HG02885 (cell line): ENCODE results near the gene PRKCA.
"Not testable (repeated sequence)": the region's sequence is repeated elsewhere in the genome, so short reads cannot be mapped to it uniquely, and the experiment has no call there.

Experiments used
- ATAC-seq: cut with Tn5 transposase; IDR thresholded peaks from one replicate; pipeline ENCODE4 v1.9.1; 2021; ENCODE audit warnings: mild to moderate bottlenecking; ENCODE audit not compliant: unreplicated experiment, poor library complexity

PRKCA gene

DNA sequence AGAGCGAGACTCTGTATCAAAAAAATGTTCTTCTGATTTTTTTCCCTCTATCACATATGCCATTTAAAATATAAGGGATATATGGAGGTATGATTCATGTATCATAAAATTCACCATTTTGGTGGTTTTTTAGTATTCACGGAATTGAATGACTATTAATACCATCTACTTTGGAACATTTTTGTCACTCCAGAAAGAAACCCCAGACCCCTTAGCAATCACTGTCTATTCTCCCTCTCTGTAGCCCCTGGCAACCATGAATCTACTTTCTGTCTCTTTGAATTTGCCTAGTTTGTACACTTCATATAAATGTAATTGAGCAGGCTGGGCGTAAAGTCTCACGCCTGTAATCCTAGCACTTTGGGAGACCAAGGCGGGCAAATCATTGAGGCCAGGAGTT, 75.9 kb downstream of the PRKCA start:
- ATAC-seq = no peak

DNA sequence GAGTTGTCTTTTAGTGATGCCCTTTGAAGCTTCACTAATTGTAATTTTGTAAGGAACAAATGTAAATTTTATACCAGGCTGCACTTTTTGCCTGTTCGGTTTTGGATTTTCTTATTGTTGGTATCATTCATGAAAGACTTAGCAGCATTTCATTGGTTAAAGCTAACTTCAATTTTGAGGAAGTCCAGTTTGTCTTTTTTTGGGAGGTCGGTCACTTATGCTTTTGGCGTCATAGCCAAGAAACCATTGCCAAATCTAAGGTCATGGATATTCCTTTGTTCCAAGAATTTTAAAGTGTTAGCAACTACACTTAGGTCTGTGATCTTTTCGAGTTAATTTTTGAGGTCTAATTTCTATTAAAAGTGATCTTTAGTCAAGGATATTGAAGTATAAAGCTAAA, 77.1 kb downstream of the PRKCA start:
- no peak for ATAC-seq

DNA sequence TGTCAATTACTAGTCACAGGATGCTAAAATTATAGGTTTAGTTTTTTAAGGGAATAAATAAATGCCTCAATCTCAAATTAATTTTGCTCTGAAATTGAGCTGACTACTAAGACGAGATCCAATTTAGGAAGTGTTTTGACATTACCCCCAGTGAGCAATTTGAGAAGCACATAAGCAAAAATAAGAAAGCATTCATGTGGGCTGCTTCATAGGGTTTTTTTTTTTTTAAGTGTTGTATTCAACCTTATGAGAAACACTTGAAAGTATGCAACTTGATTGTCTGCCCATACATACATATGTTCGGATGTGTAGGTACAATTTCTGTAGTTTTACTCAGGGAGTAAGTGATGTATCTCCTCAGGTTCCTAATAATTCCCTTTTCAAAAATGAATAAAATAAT, 77.6 kb downstream of the PRKCA start:
- ATAC-seq = no peak

DNA sequence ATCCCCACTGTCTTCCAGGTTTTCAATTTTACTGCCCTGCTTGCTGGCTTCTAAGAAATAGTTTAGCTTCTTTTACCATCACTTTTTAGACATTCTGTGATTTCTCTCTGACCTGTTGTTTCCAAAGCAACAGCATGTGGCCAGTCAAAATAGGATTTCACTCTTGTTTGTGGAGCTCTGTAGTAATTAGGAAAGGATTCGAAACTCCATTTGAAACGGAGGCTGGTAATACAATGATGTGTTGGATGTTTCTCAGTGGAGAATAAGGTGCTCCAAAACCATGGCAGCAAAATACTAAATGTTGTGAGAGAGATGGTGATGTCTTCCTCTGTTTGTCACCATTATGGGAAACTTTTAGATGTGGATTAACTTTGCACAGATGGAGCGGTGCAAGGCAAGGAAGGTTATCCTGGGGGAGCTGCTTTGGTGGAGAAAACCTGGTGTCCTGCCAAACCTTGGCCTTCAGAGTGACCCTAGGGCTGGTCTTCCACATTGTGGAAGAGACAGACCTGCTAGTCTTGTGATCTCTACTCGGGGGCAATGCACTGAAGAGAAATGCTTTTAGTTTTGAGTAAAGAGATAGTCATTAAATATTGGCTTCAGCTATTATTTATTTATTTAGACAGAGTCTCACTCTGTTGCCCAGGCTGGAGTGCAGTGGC, 79.4 kb downstream of the PRKCA start:
- ATAC-seq = no peak

DNA sequence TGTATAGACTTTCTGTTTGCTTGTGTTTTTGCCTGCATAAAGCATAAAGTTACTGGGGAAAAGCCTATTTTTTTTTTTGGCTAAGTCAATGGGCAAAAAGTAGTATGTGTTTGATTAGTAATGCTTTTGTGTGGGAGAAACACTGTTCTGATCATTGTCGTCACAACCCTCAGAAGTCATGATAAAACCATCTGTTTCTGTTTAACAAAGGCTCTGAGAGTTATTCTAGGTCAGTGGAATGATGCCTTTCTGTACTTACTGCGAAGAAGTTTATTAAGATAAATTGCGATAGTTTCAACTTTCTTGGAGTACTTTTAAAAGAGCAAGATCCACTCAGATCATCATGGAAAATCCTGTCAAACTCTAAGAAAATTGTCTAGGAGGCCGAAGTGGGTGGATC, 80.9 kb downstream of the PRKCA start:
- no peak for ATAC-seq

DNA sequence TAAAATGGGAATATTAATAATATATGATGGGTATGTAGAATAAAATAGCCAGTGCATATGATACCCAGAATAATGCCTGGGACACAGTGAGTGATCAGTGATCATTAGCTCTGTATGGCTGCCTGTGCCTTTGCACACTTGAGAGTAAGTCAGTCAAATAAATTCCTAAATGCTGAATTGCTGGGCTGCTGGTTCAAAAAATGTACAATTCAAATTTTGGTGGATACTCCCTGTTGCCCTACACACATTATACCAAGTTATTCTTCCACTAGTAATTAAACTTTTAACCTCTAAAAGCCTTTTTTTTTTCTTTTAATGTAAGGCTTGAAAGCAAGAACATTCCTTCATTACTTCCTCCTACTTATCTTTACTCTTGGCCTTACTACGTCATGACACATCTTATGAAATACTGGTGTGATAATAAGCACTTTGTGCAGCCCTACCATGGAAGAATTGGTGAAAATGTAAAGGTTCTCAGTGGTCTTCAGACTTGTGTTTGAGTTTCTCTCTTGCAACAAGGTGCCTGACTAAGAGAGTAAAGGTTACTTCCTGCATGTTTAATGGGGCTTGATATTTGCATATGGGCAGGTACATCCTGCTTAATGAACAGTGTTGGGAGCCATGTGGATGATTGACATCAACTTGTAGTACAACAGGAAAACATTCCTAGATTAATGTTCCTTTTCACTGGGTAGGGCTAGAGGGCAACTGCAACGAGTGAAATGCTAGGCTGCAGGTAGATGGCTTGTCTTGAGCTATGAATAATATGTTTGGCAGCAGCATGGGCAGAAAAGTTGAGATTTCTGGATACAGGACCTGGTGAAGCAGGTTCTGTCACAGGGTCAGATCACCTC, 84.3 kb downstream of the PRKCA start:
- ATAC-seq = no peak

DNA sequence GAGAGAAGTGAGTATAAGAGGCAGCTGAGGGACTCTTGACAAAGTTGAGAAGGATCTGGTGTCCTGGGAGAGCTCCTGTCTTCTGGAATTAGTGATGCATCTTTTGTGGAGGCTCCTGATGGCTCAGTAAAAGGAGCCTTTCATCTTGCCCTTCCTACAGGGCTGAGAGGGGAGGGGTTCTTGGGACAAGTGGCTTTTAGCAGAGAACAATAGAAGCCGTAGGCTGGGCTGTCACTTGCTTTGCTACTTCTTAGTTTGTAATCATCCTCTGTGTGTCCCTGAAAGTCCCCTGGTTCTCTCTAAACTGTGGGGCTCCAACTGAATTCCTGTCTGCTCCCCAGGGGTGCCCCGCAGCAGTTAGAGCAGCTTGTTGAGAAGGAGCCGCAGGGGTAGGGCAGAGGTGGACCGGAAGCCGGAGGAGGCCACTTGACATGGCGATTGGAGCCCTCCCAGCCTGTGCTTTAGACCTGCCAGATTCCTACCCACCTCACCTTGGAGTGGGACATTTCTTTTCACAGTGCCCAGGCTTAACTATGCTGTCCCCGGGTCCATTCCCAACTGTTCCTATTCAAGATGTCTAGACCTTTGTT, 85.1 kb downstream of the PRKCA start:
- no peak for ATAC-seq

DNA sequence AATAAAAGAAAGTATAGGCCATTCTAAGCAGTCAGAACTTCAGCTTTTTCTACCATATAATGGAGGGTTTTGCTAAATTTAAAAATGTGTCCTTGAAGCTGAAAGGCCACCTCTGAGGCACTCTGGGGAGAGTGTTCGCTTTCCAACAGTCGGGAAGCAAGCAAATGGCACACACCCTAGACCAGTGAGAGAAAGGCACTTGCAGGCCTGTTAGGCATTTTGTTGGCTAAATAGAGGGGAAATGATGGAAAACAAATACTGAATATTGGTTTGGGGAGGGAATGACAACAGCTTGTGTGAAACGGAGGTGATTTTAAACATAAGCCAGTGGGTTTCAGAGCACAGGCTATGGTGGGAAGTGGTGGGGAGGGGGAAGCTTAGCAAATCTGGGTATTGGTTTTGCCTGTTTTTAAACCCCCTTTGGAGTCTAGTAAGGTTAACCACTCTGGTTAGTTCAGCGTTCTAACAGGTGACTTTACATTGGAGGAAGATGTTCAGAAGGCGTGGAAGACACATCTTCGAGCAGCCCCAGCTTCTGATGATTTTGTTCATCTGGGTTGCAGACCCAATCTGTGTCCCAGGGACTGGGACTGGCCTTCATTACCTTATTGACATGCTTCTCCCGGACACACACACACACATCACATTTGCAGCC, 90.5 kb downstream of the PRKCA start:
- no peak for ATAC-seq

DNA sequence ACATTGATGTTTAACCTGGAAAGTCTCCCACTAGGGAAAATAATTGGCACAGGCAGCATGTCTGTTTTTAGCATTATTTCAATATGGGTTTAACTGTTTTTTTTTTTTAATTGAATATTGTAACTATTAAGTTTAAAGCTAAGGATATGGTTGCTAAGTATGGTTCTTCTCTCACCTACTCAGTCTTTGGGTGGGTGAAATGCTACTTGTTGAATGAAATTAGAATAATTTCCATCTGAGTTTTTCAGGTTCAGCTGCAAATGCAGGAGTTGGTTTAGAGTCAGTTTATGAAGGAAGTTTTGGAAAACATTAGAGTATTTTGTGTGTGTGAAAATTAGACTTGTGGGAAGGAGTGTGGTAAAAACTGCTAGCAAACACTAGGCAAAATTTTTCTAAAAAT, 93.5 kb downstream of the PRKCA start:
- no peak for ATAC-seq

DNA sequence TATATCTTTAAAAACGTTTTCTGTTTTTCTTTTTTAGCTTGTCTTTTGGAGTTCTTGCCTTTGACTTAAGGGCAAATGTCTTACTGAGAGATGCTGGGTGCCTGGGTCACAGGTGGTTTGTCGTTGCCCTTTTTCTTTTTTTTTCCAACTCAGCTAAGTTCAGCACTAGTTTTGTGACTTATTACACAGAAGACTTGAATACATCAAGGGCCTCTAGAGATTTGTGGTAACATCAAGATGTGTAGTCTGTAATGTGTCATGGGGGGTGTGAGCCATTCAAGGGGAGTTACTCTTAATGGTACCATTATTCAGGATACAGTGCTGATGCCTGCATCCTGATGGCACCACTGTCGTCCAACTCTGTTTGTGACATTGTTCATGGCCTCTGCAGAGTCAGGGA, 95.1 kb downstream of the PRKCA start:
- no peak for ATAC-seq

DNA sequence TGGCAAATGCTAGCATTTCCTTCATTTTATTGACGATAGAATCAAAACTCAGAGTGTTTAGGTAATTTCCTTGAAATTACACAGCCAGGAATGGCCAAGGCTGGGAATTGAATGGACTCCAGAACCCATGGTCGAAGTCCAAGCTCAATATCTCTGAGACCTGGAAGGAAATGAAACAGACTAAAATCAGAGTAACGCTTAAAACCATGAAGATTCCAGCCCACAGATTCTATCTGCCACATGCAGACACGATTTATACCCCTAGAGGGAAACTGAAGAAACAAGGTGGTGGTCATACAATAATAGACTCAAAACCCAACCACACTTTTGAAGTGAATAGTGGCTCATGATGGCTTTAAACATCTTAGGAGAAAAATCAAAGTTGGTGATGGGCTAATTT, 95.6 kb downstream of the PRKCA start:
- ATAC-seq = no peak

DNA sequence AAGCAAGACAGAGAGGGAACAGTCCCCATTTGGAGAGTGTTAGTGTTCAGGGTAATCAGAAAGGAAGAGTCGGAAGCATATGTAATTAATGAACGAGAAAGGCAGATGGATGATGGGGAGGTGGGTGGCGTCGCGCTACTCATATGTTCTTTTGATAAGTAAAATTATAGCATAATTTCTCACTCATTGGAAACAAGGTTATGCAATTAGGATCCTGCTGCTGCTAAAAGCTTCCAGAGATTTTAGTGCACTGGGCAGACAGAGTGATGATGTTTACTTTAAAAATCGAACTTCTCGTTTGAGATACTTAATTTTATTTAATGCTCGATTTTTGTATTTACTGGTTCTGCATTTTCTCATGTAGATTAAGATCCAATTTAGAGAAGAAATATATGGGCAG, 96.2 kb downstream of the PRKCA start:
- ATAC-seq = no peak

DNA sequence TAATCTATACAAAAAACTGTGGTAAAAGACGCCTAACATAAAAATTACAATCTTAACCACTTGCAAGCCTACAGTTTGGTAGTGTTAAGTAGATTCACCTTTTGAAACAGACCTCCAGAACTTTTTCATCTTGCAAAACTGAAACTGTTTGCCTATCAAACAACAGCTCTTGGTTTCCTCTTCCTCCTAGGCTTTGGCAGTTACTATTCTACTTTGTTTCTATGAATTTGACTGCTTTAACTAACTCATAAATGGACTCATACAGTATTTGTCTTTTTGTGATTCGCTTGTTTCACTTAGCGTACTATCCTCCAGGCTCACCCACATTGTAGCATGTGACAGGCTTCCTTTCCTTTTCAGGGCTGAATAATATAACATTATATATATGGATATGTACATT, 97.0 kb downstream of the PRKCA start:
- no peak for ATAC-seq

DNA sequence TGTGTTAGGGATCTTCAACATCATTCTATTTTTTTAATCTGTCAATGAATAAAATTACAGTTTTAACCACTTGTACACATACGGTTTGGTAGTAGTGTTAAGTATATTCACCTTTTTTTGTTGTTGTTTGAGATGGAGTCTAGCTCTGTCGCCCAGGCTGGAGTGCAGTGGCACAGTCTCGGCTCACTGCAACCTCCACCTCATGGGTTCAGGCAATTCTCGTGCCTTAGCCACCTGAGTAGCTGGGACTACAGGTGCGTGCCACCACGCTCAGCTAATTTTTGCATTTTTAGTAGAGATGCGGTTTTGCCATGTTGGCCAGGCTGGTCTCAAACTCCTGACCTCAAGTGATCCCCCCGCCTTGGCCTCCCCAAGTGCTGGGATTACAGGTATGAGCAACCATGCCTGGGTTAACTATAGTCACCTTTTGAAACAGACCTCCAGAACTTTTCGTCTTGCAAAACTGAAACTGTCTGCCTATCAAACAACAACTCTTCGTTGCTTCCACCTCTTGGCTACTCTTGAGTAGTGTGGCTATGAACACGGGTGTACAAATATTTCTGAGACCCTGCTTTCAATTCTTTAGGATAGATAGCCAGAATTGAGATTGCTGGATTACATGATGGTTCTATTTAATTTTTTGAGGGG, 97.8 kb downstream of the PRKCA start:
- ATAC-seq = not testable (repeated sequence)

DNA sequence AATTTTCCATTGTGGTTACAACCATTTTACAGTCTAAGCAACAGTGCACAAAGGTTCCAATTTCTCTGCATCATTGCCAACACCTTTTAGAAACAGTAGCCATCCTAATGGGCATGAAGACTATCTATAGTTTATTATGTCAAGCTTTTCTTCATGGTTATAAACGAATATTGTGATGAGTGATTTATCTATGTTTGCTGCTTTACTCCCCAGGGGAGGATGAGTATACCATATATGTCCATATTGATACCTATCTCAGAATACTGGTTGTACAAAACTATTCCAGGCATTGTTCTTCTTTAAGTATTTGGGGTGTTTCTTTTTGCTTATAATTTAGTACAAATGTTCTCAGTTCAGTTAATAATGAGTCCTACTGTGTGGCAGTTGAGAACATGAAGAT, 98.3 kb downstream of the PRKCA start:
- ATAC-seq = no peak

DNA sequence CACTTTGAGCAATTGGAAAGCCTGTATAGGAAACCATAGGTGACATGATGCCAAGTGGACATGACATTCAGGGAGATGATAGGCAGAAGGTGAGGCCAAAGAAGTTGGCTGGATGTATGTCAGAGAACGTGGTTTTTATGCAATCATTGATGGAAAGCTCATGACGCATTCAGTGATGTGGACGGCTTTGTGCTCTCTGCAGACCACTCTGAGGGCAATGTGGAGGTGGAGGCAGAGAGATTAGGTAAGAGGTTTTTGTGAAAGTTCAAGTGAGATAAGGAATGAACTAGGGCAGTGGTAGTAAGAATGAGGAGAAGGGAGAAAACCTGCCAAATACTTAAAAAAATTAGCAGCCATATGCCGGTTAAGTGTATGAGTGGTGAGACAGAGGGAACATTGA, 99.0 kb downstream of the PRKCA start:
- ATAC-seq = no peak

DNA sequence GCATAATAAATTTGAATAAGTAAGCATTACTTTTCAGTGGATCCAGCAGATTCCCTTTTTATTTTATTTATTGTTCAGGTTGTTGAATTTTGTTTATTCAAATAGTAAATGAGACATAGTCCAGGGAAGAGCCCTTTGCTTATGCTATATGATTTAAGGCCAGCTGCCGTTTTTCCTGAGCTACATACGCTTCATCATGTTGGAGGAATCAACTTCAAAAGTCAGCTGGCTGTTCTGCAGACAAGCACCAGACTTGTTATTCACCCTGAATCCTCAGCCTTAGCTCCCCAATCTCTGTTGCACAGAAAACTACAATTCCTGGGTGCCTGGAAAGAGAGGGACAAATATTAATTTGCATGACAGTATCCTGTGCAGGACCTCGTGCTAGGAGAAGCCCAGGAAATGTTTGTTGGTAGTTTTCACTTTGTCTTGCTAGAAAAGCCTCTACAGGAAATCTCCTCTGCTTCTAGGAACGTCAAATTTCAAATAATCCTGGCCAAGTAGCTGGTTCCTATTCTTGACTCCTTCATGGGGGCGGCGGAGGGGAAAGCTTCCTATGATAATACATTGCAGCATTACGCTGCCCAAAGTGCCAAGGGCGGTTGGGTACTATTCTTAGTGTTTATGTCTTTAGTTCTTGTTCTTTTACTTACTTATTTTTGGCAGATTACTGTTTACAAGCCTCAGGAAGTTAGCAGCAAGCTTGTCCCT, 101.6 kb downstream of the PRKCA start:
- ATAC-seq = no peak

DNA sequence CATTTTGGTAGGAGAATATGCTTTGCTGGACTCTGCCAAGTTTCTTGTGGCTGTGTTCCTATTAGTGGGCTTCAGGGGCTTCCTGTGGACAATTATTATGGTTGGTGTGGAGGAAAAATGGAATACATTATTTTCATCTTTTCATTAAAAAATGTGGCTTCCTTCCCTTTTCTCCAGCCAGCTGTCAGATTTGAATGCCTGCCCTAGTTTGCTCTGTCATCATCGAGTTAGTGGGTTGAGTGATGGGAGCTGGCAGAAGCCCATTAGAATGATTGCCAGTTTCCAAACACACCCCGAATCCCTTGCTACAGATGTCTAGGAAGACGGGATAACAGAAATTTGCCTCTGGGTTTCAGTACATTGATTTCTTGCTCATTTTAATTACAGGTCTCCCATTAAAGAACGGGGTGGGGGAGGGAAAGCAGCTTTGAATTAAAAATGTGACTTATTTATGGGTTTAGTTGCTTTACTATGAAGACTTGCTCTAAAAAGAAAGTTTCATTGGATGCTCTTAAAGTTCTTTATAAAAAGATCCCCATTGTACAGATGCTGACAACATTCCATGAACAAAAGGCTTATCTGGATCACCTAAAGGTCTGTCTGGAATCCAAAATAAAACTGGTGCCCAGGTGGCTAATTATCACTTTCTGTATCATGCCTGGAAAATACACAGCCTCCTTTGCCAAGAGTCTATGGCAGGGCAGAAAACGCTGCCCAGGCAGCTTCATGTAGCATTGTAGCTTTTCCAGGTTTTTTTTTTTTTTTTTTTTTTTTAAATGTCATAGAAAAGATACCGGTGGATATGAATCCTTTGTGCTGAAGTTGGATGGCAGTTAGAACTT, 103.6 kb downstream of the PRKCA start:
- ATAC-seq = no peak
